ENCODE measurements around the gene SLC8A1. TPM values are rescaled to one million over a fixed set of nuclear protein-coding genes. Genes with fewer than 3 reads are reported as not detected.
A peak's percentile ranks its signal among the peaks of the same experiment; 100 is the strongest.

SLC8A1 gene
- polyA plus RNA-seq, 3 donors: 16.9 to 18.2 (median 18.0) TPM

DNA sequence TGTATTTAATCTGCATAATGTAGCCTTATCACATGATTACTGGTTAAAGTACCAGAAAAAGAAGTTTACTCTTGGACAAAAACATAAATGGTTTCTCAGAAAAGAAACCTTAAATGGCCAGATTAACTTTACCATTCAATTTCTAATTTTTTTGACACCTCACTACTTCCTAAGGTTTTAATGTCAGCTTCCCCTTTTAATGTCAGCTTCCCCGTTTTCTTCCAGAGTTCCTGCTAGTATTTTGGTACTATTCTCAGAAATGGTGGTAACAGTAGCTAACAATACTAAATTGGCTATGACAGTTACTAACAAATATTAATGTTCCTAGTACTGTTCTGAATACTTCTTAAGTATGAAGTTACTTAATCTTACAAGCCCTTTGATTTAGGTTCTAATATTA lies 22.4 kb upstream of the SLC8A1 start:
- Mint-ChIP-seq H3K4me3 (peak overlapping the region in 1 of 2 donors; percentile 11), H3K9me3 (no peaks in the 10 kb centered on the region), H3K27me3 (ENCODE audit: low read depth in 3 of 3) (peaks cover 0 to 1% (median 0%) of the 10 kb centered on the region in 3 donors), H3K36me3 (no peaks in the 10 kb centered on the region), H3K27ac (peak overlapping the region; percentile 70 to 88 (median 84)), H3K4me1 (peaks cover 57% of the 10 kb centered on the region)
- H3K27me3 ChIP-seq (ENCODE audit: control insufficient read depth in 2 of 2, insufficient read depth in 2 of 2, low read length in 2 of 2): no peaks in the 10 kb centered on the region
- no peak overlapping the region for H3K9ac ChIP-seq (ENCODE audit: insufficient read depth, low read length, poor library complexity, severe bottlenecking)
- H3K4me3 ChIP-seq (replicated peaks in 1 of 3; ENCODE audit: low read depth in 2 of 3, low read length in 3 of 3): peak overlapping the region in 1 of 3 experiments; percentile 18
- H3K79me2 ChIP-seq (ENCODE audit: insufficient read depth, low read length): no peaks in the 10 kb centered on the region
- H3K4me1 ChIP-seq (ENCODE audit: control insufficient read depth in 1 of 2, insufficient read depth in 2 of 2, low read length in 2 of 2): peaks cover 58 to 71% of the 10 kb centered on the region in 2 donors
- no CpG with 5 or more reads among the region's 1 CpG for WGBS (ENCODE audit: insufficient coverage)
- intact Hi-C loops (cut with micrococcal nuclease): no loop called here
- peak overlapping the region in 1 of 2 donors; percentile 72 for H3K27ac ChIP-seq (ENCODE audit: low read depth in 1 of 2, low read length in 2 of 2)
- peak overlapping the region; percentile 29 for H3K4me2 ChIP-seq (replicated peaks; ENCODE audit: extremely low read depth, low read length, poor library complexity, severe bottlenecking)
- peak; percentile 22 to 67 (median 55) for DNase-seq
- H2AFZ ChIP-seq (ENCODE audit: insufficient read depth, low read depth, low read length, poor library complexity, severe bottlenecking): no peak overlapping the region
- TF ChIP-seq, protein P1, sequence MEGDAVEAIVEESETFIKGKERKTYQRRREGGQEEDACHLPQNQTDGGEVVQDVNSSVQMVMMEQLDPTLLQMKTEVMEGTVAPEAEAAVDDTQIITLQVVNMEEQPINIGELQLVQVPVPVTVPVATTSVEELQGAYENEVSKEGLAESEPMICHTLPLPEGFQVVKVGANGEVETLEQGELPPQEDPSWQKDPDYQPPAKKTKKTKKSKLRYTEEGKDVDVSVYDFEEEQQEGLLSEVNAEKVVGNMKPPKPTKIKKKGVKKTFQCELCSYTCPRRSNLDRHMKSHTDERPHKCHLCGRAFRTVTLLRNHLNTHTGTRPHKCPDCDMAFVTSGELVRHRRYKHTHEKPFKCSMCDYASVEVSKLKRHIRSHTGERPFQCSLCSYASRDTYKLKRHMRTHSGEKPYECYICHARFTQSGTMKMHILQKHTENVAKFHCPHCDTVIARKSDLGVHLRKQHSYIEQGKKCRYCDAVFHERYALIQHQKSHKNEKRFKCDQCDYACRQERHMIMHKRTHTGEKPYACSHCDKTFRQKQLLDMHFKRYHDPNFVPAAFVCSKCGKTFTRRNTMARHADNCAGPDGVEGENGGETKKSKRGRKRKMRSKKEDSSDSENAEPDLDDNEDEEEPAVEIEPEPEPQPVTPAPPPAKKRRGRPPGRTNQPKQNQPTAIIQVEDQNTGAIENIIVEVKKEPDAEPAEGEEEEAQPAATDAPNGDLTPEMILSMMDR (IDR thresholded peaks at IDR 0.05): no peak
- H3K36me3 ChIP-seq (replicated peaks in 1 of 2; ENCODE audit: control insufficient read depth in 1 of 2, insufficient read depth in 2 of 2, low read length in 2 of 2): no peaks in the 10 kb centered on the region
- no peaks in the 10 kb centered on the region for H4K20me1 ChIP-seq (ENCODE audit: insufficient read depth, low read length)
- H3K9me3 ChIP-seq (replicated peaks in 1 of 2; ENCODE audit: control insufficient read depth in 1 of 2, insufficient read depth in 1 of 2, low read length in 2 of 2): no peaks in the 10 kb centered on the region

DNA sequence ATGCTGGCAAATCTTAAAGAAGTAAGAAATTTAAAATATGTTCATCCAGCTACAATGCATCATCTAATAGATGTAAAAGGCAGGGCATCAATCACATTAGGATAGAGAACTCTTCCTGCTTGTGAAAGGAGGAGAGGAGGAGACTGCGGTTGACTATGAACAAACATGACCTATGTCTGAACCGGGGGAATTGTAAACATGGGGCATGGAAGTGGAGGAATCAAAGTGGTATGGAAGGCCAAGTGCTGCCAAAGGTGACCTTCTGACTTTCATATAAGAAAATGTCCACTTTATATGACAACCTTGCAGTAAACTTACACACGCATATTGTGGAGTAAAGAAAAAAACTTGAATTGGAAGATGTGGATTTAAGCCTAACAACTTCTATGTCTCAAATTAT lies 20.0 kb upstream of the SLC8A1 start:
- no peaks in the 10 kb centered on the region for H3K36me3 Mint-ChIP-seq
- TF ChIP-seq, protein P1 (IDR thresholded peaks at IDR 0.05): no peak
- H3K4me2 ChIP-seq (replicated peaks; ENCODE audit: extremely low read depth, low read length, poor library complexity, severe bottlenecking): peak overlapping the region; percentile 39
- peak overlapping the region; percentile 32 to 88 for H3K27ac ChIP-seq (ENCODE audit: low read depth in 1 of 2, low read length in 2 of 2)
- H3K9me3 ChIP-seq (replicated peaks in 1 of 2; ENCODE audit: control insufficient read depth in 1 of 2, insufficient read depth in 1 of 2, low read length in 2 of 2): no peaks in the 10 kb centered on the region
- no peak overlapping the region for H2AFZ ChIP-seq (ENCODE audit: insufficient read depth, low read depth, low read length, poor library complexity, severe bottlenecking)
- no peaks in the 10 kb centered on the region for H3K79me2 ChIP-seq (ENCODE audit: insufficient read depth, low read length)
- peak overlapping the region; percentile 89 to 98 (median 97) for H3K27ac Mint-ChIP-seq
- H4K20me1 ChIP-seq (ENCODE audit: insufficient read depth, low read length): no peaks in the 10 kb centered on the region
- no peak overlapping the region for H3K9ac ChIP-seq (ENCODE audit: insufficient read depth, low read length, poor library complexity, severe bottlenecking)
- peaks cover 43% of the 10 kb centered on the region for H3K4me1 Mint-ChIP-seq
- H3K4me1 ChIP-seq (ENCODE audit: control insufficient read depth in 1 of 2, insufficient read depth in 2 of 2, low read length in 2 of 2): peaks cover 39 to 47% of the 10 kb centered on the region in 2 donors
- intact Hi-C loops (cut with micrococcal nuclease): no loop called here
- H3K4me3 ChIP-seq (replicated peaks in 1 of 3; ENCODE audit: low read depth in 2 of 3, low read length in 3 of 3): peak overlapping the region in 1 of 3 experiments; percentile 7
- peaks cover 0 to 1% (median 0%) of the 10 kb centered on the region in 3 donors for H3K27me3 Mint-ChIP-seq (ENCODE audit: low read depth in 3 of 3)
- no peaks in the 10 kb centered on the region for H3K9me3 Mint-ChIP-seq
- WGBS (ENCODE audit: insufficient coverage): 100% methylated on average over 1 of the region's 3 CpGs
- no peaks in the 10 kb centered on the region for H3K36me3 ChIP-seq (replicated peaks in 1 of 2; ENCODE audit: control insufficient read depth in 1 of 2, insufficient read depth in 2 of 2, low read length in 2 of 2)
- peak in 1 of 3 donors; percentile 36 for DNase-seq
- H3K27me3 ChIP-seq (ENCODE audit: control insufficient read depth in 2 of 2, insufficient read depth in 2 of 2, low read length in 2 of 2): no peaks in the 10 kb centered on the region
- H3K4me3 Mint-ChIP-seq: peak overlapping the region in 1 of 2 donors; percentile 10

Measured in CD14-positive monocyte (primary cell).